HG02588 (cell line): ENCODE data around the gene MDC1.

ENCODE experiments used
- ATAC-seq: cut with Tn5 transposase; IDR thresholded peaks from one replicate; pipeline ENCODE4 v1.9.1; 2021; ENCODE audit warnings: mild to moderate bottlenecking, moderate library complexity; ENCODE audit not compliant: unreplicated experiment

MDC1 gene

GRCh38 chr6:30747902-30748769 lies 31.1 kb upstream of the MDC1 start:
- ATAC-seq, result no peak

GRCh38 chr6:30747300-30747687 lies 30.2 kb upstream of the MDC1 start:
- ATAC-seq, result no peak

GRCh38 chr6:30744054-30744805 lies 27.1 kb upstream of the MDC1 start, which contains the start of gene IER3:
IER3 (minus strand) TSS chr6:30744547; CDS start chr6:30744518, 29 bp downstream.
- no peak for ATAC-seq

GRCh38 chr6:30743099-30744053 lies 26.3 kb upstream of the MDC1 start:
- no peak for ATAC-seq

- ATAC-seq, result peak; percentile 80
Measured at GRCh38 chr6:30742316-30743098, 25.4 kb upstream of the MDC1 start, which contains the start of gene FLOT1. FLOT1 (minus strand) TSS chr6:30742687; CDS start chr6:30742189, 498 bp downstream.

GRCh38 chr6:30741789-30742315 lies 24.8 kb upstream of the MDC1 start:
- ATAC-seq, result no peak

- ATAC-seq, result no peak
Measured at GRCh38 chr6:30741063-30741779, 24.1 kb upstream of the MDC1 start.

GRCh38 chr6:30740540-30740870 lies 23.4 kb upstream of the MDC1 start:
- ATAC-seq, result no peak

- no peak for ATAC-seq
Measured at GRCh38 chr6:30738532-30738931, 21.5 kb upstream of the MDC1 start.

GRCh38 chr6:30735668-30736314 lies 18.7 kb upstream of the MDC1 start:
- ATAC-seq, result no peak

- ATAC-seq, result no peak
Measured at GRCh38 chr6:30732237-30732943, 15.3 kb upstream of the MDC1 start.

- peak; percentile 58 for ATAC-seq
Measured at GRCh38 chr6:30730601-30731435, 13.7 kb upstream of the MDC1 start.

- ATAC-seq, result no peak
Measured at GRCh38 chr6:30727920-30728553, 11.0 kb upstream of the MDC1 start.

- ATAC-seq, result no peak
Measured at GRCh38 chr6:30726506-30727413, 9.7 kb upstream of the MDC1 start.

- no peak for ATAC-seq
Measured at GRCh38 chr6:30725713-30726505, 8.8 kb upstream of the MDC1 start.
